NAMALWA (cell line): Measurements from ENCODE around the gene ZSCAN21.

Experiments
- DNase-seq: peaks from one replicate; pipeline ENCODE4 v3.0.0-alpha.2; 2015; ENCODE audit warnings: low spot score

The ZSCAN21 gene

GRCh38 chr7:100100420-100101015 lies 50.9 kb downstream of the ZSCAN21 start:
- peak; percentile 96 for DNase-seq

- DNase-seq, result peak; percentile 100
These were observed 51.7 kb downstream of the ZSCAN21 start, which contains the start of the genes AP4M1 and MCM7 for GRCh38 chr7:100101016-100101862. Gene AP4M1 (plus strand): TSS chr7:100101643. CDS start chr7:100101715, 72 bp downstream. Gene MCM7 (minus strand): TSS chr7:100101397. CDS start chr7:100101294, 103 bp downstream.

- DNase-seq, result no peak
These were observed 53.6 kb downstream of the ZSCAN21 start for GRCh38 chr7:100102950-100103840.

- no peak for DNase-seq
These were observed 56.0 kb downstream of the ZSCAN21 start for GRCh38 chr7:100105534-100105933.

- no peak for DNase-seq
These were observed 57.1 kb downstream of the ZSCAN21 start for GRCh38 chr7:100106633-100107032.

- DNase-seq, result no peak
These were observed 57.7 kb downstream of the ZSCAN21 start for GRCh38 chr7:100107125-100107737.

GRCh38 chr7:100107890-100108289 lies 58.3 kb downstream of the ZSCAN21 start:
- no peak for DNase-seq

- no peak for DNase-seq
These were observed 60.1 kb downstream of the ZSCAN21 start for GRCh38 chr7:100109521-100110163.

- no peak for DNase-seq
These were observed 61.6 kb downstream of the ZSCAN21 start for GRCh38 chr7:100111156-100111555.

- DNase-seq, result no peak
These were observed 62.3 kb downstream of the ZSCAN21 start for GRCh38 chr7:100111914-100112313.
